HG03378 (cell line): ENCODE results near the gene CRYBG1.

Experiments used
- ATAC-seq: cut with Tn5 transposase; IDR thresholded peaks from one replicate; pipeline ENCODE4 v1.9.1; 2021; ENCODE audit warnings: mild to moderate bottlenecking, moderate library complexity; ENCODE audit not compliant: unreplicated experiment

CRYBG1 gene

DNA sequence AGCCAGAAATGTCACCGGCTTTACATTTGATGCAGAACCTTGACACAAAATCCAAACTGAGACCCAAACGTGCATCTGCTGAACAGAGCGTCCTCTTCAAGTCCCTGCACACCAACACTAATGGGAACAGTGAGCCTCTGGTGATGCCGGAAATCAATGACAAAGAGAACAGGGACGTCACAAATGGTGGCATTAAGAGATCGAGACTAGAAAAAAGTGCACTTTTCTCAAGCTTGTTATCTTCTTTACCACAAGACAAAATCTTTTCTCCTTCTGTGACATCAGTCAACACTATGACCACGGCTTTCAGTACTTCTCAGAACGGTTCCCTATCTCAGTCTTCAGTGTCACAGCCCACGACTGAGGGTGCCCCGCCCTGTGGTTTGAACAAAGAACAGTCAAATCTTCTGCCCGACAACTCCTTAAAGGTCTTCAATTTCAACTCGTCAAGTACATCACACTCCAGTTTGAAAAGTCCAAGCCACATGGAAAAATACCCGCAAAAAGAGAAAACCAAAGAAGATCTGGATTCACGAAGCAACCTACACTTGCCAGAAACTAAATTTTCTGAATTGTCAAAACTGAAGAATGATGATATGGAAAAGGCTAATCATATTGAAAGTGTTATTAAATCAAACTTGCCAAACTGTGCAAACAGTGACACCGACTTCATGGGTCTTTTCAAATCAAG lies 160.3 kb downstream of the CRYBG1 start:
- ATAC-seq, result peak; percentile 64

DNA sequence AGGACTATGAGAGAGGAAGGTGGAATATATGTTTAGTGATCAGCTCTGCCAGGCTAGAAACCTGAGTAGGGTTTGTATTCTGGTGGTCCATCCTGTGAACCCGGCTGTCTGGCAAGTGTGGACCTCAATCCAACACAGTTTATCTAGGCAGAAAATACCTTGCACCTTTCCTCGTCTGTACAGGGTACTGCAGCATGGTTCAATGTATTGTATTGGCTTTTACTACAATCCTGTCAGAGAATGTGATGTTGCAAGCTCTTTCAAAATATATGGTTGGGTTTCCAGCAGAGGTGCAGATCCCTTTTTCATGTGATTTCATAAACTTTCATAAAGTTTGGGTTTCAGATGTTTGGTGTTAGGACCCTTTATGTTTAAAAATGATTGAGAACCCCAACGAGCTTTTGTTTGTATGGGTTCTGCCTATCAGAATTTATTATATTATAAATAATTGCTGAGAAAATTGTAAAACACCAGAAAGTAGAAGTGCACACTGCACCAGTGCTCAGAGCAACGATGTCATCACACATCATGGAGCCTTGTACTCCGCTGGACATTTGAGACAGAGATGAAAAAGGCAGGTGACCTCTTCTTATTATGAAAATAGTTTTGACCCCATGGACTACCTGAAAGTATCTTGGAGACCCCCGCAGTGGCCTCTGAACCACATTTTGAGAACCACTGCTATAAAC lies 162.2 kb downstream of the CRYBG1 start:
- no peak for ATAC-seq

DNA sequence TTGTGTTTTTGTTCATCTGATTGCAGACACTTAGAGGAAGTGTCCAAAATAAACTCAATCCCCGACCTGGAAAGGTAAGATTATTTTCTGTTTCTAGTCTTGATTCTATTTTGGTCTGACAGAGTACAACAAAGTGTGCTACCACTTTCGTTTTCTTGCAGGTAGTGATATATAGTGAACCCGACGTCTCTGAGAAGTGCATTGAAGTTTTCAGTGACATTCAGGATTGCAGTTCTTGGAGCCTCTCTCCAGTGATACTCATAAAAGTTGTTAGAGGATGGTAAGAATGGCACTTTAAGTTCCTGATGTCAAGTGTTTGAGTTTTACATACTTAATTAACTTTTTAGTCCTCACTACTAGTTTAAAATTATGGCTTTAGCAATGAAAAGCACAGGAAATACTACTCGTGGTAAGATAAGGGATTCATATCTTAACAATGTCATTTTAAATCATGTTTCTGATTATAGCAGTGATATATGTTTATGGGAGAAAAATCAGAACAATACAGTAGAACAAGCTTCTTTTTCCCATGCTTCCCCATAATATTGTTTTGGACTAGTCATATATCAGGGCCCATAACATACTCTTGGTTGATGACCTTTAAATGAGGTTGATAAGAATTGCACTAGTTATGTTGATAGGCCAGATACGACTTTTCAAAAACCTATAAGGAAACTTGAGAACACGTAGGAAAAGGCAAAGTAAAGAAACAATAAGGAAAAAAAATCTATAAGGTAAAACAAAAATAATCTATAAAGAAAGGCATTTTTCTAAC lies 164.8 kb downstream of the CRYBG1 start:
- peak; percentile 38 for ATAC-seq

DNA sequence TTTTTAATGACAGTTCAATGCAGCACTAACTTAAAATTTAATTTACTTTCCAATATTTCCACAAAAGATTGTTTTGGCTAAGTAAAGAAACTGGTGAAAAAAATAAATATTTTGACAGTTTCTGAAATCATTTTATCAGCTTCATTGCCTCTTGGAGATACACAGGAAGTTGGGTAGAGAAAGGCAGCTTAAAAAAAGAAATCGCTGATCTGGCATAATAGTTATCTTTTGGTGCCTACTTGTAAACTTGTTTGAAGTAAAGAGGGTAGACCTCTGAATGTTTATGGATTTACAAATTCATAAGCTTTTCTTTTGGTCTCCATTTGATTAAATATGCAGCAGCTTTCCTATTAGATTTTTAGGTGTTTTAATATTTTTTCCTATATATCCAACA lies 165.4 kb downstream of the CRYBG1 start:
- ATAC-seq, result no peak

DNA sequence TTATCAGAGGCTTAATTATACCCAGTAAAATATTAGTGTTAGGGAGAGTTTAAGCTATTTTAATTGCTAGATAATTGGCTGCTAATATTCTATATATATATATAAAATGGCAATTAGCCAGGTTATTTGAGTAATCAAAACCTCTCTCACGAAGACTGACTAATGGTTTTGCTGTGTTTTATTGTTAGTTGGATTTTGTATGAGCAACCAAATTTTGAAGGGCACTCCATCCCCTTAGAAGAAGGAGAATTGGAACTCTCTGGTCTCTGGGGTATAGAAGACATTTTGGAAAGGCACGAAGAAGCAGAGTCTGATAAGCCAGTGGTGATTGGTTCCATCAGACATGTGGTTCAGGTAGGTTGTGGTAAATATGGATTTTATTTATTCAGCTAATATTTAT lies 166.6 kb downstream of the CRYBG1 start:
- ATAC-seq, result no peak

DNA sequence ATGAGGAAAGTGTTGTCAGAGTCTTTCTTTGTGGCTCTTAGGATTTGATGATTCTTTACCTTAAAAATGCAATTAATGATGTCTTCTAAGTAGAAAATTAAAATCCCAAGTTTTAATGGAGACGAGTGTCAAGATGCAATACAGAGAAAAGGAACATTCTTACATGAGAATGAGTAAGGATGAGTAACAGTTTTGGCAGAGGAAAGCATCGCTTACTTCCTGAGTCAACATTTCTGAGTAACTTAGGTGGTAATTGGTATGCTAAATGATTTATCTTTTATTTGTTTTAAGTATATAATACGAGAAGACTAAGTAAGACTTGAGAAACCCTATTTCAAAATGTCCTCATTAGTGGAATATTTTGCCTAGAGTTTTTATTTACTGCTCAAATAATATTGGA lies 167.5 kb downstream of the CRYBG1 start:
- no peak for ATAC-seq

DNA sequence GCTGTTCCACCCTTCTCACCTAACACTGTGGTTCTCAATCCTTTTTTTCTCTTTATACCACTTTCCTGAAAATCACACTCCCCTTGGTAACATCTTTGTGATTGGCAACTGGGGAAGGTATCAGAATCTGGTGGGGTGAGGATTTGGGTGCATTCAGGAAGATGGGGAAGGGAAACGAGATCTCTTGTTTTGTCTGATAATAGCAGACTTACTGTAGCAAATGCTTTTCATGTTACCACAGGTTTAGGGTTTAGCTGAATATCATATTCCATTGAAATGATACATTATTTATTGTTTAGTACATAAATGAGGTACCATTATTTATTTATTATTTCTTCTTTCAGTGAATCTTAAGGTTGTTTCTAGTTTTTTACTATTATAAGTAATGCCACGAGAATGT lies 168.0 kb downstream of the CRYBG1 start:
- no peak for ATAC-seq

DNA sequence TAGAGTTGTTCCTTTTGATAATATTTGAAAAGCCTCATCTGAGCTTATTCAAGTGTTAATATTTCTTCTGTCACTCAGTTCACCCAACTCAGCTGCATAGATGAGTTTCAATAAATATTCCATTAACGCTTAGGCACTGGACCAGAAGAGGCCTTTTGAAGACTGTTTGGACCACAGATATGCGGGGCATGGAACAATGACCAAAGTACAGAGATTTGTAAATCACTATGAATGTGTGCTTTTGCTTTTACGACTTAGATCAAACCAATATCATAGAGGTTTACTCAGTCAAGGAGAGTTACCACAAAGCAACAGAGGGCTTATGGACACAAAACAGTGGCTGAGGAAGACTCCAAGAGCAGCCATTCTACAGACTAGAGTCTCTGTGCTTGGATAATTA lies 168.9 kb downstream of the CRYBG1 start:
- no peak for ATAC-seq

DNA sequence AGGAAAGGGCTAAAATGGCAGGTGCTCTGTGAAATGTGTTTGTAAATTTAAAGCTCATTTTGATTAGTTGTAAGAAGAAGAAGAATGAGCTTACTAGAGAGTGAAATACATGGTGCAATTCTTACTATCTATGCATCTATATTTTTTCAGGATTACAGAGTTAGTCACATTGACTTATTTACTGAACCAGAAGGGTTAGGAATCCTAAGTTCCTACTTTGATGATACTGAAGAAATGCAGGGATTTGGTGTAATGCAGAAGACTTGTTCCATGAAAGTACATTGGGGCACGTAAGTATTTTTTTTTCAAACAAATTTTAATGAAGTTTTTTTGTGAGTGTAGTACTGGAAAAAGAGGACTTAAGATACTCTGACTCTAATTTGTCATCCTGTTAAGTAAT lies 169.5 kb downstream of the CRYBG1 start:
- no peak for ATAC-seq

DNA sequence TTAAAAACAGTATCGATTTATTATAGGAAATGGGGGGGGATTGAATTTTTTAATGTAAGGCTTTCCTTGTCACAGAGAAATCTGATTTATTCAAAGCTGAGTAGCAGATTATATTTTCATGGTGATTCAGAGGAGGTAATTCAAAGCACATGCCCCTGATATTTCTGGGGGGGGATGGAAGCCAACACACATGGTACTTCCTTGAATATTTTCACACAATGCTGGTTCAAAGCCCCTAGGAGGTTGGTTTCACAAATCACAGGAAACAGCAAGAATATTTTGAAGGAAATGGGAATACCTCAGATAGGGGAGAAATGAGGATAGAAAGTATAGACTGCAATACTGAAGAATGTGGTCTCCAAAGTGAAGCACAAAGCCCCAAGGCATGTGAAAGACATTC lies 170.0 kb downstream of the CRYBG1 start:
- ATAC-seq, result no peak

DNA sequence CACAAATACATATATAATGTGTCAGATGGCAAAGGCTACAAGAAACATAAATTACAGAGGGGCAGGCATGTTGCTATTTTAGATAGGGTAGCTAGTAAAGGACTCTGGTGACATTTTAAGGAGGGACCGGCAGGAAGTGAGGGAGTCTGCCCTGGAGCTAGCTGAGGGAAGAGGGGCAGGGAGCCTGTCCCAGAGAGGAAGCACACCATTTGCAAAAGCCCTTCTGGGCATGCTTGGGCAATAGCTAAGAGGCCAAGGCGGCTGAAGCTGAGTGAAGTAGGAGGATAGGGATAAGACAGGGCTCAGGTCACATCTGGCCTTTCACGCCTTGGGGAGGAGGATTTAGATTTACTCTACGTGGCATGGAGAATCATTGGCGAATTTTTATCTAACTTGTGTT lies 172.5 kb downstream of the CRYBG1 start:
- no peak for ATAC-seq

DNA sequence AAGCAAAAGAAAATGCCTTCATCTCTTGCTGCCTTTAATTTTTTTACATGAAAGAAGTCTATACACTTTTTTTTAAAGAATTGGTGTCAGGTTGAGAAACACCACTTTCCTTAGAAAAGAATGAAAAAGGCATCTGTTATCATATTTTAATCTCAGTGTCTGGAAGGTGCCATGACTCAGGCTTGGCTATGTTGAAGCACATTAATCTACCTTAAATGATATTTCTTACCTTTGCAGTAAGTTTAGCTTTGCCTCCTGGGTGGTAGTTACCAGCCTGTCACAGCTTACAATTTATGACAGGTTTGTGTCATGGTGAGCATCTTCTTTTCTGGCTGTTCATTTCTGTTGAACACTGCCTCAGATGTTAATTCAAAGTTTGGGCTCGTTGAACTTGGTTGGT lies 173.5 kb downstream of the CRYBG1 start:
- no peak for ATAC-seq

DNA sequence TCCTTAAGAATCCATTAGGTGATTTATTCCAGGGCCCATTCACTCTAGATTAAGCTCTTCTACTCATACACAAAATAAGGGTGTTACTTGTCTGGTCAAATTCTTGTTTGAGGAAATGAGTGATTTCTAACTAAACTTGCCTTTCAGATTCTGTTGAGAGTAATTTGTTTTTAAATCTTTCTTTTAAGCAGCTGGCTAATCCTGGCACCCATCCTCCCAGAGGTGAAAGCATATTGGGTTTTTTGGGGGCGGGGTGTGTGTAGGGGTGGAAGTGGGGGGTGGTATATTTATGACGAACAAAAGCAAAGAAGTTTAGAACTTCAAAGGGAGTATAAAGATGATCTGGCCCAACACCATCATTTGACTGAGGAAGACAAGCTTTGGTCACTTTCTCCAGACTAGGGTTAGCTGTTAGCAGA lies 174.1 kb downstream of the CRYBG1 start:
- no peak for ATAC-seq

DNA sequence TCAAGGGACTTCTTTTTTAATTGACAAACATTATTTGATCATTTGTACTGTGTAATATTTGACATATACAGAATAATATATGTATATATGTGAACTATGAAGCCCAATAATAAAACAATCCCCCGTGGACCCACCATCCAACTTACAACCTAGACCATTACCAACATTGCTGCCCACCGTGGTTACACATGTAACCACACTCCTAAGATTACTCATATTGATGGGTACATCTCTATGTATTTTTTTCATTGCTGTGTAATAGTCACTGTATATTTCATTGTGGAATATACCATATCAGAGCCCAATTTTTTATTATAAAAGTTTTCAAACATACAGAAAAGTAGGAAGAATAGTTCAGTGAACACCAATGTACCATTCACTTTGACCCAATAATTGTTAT lies 174.5 kb downstream of the CRYBG1 start:
- ATAC-seq, result no peak

DNA sequence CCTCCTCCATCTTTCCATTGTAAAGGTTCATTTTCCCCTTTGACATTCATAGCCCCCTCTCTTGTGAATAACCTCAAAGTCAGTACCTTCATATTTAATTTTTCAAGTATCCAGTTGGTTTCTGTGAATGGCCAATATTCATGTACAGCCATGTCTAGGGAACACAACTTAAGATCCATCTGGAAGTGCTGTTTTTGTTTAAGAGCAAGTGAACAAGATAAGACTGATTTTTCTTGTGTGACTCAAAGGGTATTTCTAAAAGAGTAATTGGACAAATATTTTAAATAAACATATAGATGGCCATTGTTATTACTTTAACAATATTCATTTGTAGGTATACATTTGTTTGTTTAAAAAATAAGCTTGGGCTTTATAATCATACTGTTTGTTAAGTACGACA lies 175.8 kb downstream of the CRYBG1 start:
- no peak for ATAC-seq

DNA sequence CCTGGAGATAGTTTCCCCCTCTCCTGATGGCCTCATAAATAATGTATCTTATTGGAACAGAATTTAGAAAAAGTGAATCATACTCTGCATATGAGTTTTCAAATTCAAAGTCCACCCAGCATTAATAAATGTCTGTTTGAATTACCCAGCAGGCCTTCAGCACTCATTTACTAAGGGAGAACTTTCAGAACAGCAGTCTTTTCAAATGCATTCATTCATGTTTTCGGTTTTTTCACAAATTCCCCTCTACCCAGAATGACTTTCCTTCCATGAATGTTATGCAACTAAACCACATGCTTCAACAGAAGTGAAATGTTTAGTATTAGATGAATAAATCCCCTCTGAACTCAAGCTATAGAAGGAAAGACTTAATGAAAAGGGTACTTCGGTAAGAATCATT lies 176.3 kb downstream of the CRYBG1 start:
- ATAC-seq, result no peak

DNA sequence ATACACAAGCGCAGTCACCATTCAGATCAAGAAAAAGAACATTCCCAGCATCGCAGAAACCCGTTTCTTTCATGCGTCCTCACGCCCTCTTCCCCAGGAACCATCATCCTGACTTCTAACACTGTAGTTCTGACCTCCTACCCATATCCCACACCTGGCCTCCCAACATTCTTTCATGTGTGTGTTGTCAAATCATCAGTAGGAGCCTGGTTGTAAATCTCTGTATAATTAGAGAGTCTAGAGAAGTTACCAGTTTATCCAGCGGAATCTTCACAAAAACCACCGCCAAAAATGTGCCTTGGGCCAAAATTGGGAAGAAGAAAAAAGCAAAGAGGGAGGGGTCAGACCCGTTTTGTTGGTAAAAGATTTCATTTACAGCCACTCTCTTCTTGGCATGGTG lies 177.1 kb downstream of the CRYBG1 start:
- no peak for ATAC-seq

DNA sequence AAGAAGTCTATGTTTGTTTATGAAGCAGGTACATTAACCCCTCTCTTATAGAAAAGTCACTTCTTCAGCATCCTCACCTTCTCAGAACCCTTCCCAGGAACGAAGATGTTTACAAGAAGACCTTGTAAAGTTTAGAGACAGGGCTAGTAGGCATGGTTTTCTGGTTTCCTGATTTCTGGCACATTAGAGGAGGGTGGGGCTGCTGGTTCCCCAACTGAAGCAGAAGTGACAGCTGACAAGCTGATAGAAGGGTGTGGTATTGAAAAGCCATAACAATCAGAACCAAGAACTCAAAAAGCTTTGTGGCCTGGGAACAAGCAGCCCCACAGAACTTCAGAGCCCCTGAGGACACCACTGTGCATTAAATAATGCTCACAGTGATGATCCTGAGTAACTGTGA lies 177.6 kb downstream of the CRYBG1 start:
- no peak for ATAC-seq

DNA sequence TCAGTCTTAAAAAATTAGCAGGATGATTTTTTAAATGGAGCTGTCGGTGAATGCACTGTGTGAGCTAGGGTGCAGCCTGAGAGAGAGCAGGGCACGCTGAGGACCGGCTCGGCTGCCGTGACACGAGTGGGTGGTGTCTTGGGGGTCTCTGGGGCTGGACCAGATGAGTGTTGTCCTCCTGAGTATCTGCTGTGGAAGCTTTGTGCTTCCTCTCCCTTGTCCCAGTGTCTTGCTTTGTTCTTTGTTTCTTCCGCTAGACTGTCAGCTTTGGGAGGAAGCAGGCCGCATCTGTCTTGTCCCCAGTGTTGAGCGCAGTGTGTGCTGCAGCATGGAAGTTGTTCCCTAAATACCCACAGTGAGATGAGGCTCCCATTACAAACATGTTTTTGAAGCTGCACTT lies 179.4 kb downstream of the CRYBG1 start:
- ATAC-seq, result no peak

DNA sequence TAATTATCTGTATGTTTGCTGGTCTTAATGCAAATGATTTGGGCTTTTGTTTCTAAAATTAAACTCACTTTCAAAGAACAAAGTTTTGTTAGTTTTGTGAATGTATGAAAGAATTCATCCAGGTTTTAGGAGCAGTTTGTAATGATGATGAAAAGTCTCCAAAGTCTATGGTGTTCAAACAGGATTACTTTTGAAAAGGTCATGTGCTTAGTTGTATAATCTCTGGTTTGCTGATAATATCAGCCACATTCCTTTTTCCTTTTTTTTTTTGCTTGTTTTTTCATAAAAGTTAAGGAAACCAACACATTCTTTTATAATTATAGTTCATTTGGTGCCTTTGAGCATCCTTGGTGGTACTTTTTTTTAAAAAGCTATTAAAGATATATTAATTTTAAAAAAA lies 179.9 kb downstream of the CRYBG1 start:
- ATAC-seq, result no peak

DNA sequence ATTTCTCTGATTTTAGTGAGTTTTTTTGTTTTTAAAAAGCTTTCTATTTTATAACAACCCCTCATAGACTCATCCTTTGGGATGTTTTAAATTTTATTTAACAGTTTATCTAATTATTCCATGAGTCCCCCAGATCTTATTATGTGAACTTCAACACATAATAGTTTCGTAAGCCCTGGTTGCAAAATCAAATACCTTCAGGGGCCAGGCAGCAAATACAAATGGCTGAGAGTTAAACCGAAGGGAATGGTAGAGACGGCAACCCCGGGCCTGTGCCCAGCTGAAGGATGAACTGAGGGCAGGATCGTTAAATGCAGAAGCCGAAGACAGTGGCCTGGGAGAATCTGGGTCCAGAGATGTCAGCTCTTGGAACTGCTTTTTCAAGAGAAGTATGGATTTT lies 180.4 kb downstream of the CRYBG1 start:
- no peak for ATAC-seq

DNA sequence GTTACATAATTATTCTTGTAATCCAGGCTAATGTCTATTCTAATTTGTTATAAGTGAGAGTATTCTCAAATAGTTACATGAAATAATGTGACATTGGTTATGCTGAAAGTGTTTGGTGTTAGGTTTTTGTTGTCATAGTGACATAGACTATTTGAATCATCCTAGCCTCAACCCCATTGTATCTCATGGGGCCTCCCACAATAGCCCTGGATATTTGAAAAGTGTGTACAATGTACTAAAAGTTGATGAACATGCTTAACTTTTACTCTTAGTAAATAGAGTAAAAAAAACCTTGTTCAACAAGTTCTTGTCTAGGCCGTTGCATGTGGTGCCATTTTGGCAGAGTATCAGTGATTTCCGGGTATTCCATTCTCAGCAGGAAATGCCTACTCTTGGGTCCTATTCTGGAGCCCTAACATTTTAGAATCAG lies 185.8 kb downstream of the CRYBG1 start:
- ATAC-seq, result no peak
